ENCODE data around the gene C17orf100. TPM values are rescaled to one million over a fixed set of nuclear protein-coding genes. Genes with fewer than 3 reads are reported as not detected.
"Not testable (repeated sequence)": the region's sequence is repeated elsewhere in the genome, so short reads cannot be mapped to it uniquely, and the experiment has no call there.

The C17orf100 gene
- total and polyA plus RNA-seq, 9 of the 15 experiments (the other 6 are each of a cell fraction or from before 2014, with no cell fraction given), result 0.04 to 1.7 (median 0.43) TPM

DNA sequence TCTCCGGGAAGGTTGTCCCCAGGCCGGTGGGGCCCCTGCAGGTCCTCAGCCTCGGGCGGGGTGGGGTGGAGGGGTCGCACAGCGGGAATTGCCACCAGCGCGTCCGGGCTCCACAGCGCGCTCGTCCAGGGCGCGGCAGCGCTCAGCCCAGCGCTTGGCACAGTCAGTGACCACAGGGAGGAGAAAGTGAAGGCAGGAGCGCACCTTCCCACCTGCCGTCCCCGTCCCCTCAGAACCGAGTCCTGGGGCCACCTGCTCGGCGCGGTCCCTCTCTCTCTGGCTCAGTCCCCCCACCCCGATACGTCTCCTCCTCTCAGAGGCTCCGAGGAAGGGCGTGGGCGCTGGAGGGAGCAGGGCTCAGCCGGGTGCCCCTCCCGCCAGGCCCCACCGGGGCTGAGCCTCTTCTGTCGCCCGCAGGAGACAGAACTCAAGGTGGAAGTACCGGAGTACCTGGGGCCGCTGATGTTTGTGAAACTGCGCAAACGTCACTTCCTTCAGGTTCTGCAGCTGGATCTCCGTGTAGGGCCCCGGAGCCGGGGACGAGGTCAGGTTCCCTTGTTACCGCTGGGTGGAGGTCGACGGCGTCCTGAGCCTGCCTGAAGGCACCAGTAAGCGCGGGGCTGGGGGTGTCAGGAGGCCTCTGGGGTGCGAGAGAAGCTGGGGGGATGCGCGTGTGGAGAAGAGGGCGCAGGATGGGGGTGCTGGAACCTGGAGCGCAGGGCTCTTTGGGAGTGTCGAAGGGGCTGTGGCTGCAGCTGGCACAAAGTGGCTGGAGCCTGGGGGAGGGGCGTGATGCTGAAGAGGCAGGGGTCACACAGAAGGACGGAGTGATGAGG is 5.5 kb downstream of the C17orf100 start:
- POLR2A ChIA-PET; H3K9me1 ChIP-seq (ENCODE audit: control insufficient read depth, insufficient read depth, low read length); BruUV-seq (replicated peaks); ATAC-seq; DNase-seq (ENCODE audit: extremely low read depth in 1 of 4, low spot score in 3 of 4); H3K4me2 ChIP-seq (ENCODE audit: insufficient read depth, low read length); H3K4me1 ChIP-seq (replicated peaks in 1 of 2; ENCODE audit: control insufficient read depth in 2 of 2, insufficient read depth in 2 of 2, low read length in 2 of 2); CTCF ChIA-PET (ENCODE audit: low intra/inter-chr PET ratio); H3K9ac ChIP-seq (ENCODE audit: insufficient read depth in 1 of 2, low read depth in 2 of 2, low read length in 2 of 2); H3K4me3 ChIP-seq; in situ Hi-C loops (cut with MboI); intact Hi-C loops (cut with micrococcal nuclease); H4K20me1 ChIP-seq (replicated peaks; ENCODE audit: control insufficient read depth, insufficient read depth, low read length); H3K27ac ChIP-seq (ENCODE audit: extremely low read depth, low read depth, low read length); H3K36me3 ChIP-seq (ENCODE audit: control insufficient read depth, insufficient read depth, low read length); H3K79me2 ChIP-seq (ENCODE audit: control insufficient read depth, insufficient read depth, low read length); FAIRE-seq; H3K9me3 ChIP-seq (replicated peaks; ENCODE audit: control insufficient read depth, insufficient read depth, low read depth, low read length); H2AFZ ChIP-seq (ENCODE audit: low read depth, low read length): not testable (repeated sequence)
- peaks cover 0 to 21% of the 10 kb centered on the region in 2 experiments; a peak in 2 of 5 replicates for H3K27me3 ChIP-seq (ENCODE audit: control insufficient read depth in 2 of 2, insufficient read depth in 2 of 2, low read length in 2 of 2)
- 40% methylated on average over 1 of the region's 55 CpGs for WGBS (ENCODE audit: insufficient coverage, low coverage, missing lambda C conversion rate)

- H3K9ac ChIP-seq (ENCODE audit: insufficient read depth in 1 of 2, low read depth in 2 of 2, low read length in 2 of 2), result no peak overlapping the region
- FAIRE-seq (no peak), ATAC-seq (no peak), DNase-seq (ENCODE audit: extremely low read depth in 1 of 4, low spot score in 3 of 4) (no peak)
- H3K9me1 ChIP-seq (ENCODE audit: control insufficient read depth, insufficient read depth, low read length), result no peaks in the 10 kb centered on the region
- CTCF ChIA-PET (ENCODE audit: low intra/inter-chr PET ratio), result no interaction called here
- in situ Hi-C loops (cut with MboI) (no loop called here), intact Hi-C loops (cut with micrococcal nuclease) (no loop called here)
- H3K27ac ChIP-seq (ENCODE audit: extremely low read depth, low read depth, low read length), result no peak overlapping the region
- H3K9me3 ChIP-seq (replicated peaks; ENCODE audit: control insufficient read depth, insufficient read depth, low read depth, low read length), result no peaks in the 10 kb centered on the region
- no peak overlapping the region for H3K4me2 ChIP-seq (ENCODE audit: insufficient read depth, low read length)
- H3K4me1 ChIP-seq (replicated peaks in 1 of 2; ENCODE audit: control insufficient read depth in 2 of 2, insufficient read depth in 2 of 2, low read length in 2 of 2), result peaks cover 0 to 5% of the 10 kb centered on the region in 2 experiments; a peak in 2 of 5 replicates
- no peak overlapping the region for H2AFZ ChIP-seq (ENCODE audit: low read depth, low read length)
- 2% methylated on average over 13 of the region's 18 CpGs for WGBS (ENCODE audit: insufficient coverage, low coverage, missing lambda C conversion rate)
- TF ChIP-seq MTA1 (IDR thresholded peaks at IDR 0.05; ENCODE audit: borderline replicate concordance) (no peak), DMBX1 (CRISPR knock-in tag; IDR thresholded peaks at IDR 0.05; ENCODE audit: borderline replicate concordance) (no peak), SIX5 (IDR thresholded peaks at IDR 0.05; ENCODE audit: borderline replicate concordance in 1 of 2, insufficient read depth in 1 of 2, low read depth in 1 of 2, low read length in 2 of 2) (no peak), TRIM24 (IDR thresholded peaks at IDR 0.05) (no peak), JUND (IDR thresholded peaks at IDR 0.05; ENCODE audit: borderline replicate concordance, low read depth, low read length) (no peak), JUND (tag; IDR thresholded peaks at IDR 0.05; ENCODE audit: borderline replicate concordance, low read depth, low read length) (no peak), MCM3 (IDR thresholded peaks at IDR 0.05) (no peak), BCL6 (CRISPR knock-in tag; IDR thresholded peaks at IDR 0.05) (no peak), POLR2AphosphoS2 (IDR thresholded peaks at IDR 0.05; ENCODE audit: low read length) (no peak)
- TF ChIP-seq, protein P1, sequence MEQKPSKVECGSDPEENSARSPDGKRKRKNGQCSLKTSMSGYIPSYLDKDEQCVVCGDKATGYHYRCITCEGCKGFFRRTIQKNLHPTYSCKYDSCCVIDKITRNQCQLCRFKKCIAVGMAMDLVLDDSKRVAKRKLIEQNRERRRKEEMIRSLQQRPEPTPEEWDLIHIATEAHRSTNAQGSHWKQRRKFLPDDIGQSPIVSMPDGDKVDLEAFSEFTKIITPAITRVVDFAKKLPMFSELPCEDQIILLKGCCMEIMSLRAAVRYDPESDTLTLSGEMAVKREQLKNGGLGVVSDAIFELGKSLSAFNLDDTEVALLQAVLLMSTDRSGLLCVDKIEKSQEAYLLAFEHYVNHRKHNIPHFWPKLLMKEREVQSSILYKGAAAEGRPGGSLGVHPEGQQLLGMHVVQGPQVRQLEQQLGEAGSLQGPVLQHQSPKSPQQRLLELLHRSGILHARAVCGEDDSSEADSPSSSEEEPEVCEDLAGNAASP (IDR thresholded peaks at IDR 0.05), result no peak
- TF ChIP-seq, protein P2, sequence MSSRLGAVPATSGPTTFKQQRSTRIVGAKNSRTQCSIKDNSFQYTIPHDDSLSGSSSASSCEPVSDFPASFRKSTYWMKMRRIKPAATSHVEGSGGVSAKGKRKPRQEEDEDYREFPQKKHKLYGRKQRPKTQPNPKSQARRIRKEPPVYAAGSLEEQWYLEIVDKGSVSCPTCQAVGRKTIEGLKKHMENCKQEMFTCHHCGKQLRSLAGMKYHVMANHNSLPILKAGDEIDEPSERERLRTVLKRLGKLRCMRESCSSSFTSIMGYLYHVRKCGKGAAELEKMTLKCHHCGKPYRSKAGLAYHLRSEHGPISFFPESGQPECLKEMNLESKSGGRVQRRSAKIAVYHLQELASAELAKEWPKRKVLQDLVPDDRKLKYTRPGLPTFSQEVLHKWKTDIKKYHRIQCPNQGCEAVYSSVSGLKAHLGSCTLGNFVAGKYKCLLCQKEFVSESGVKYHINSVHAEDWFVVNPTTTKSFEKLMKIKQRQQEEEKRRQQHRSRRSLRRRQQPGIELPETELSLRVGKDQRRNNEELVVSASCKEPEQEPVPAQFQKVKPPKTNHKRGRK (tag; IDR thresholded peaks at IDR 0.05), result no peak
- no peaks in the 10 kb centered on the region for H3K79me2 ChIP-seq (ENCODE audit: control insufficient read depth, insufficient read depth, low read length)
- no peaks in the 10 kb centered on the region for H3K36me3 ChIP-seq (ENCODE audit: control insufficient read depth, insufficient read depth, low read length)
- no peak overlapping the region for H3K4me3 ChIP-seq
- POLR2A ChIA-PET, result no interaction called here
- H4K20me1 ChIP-seq (replicated peaks; ENCODE audit: control insufficient read depth, insufficient read depth, low read length), result no peaks in the 10 kb centered on the region
- BruUV-seq (replicated peaks), result no TSS peak
- H3K27me3 ChIP-seq (ENCODE audit: control insufficient read depth in 2 of 2, insufficient read depth in 2 of 2, low read length in 2 of 2), result peaks cover 0 to 21% of the 10 kb centered on the region in 2 experiments; a peak in 3 of 5 replicates
These were observed 6.2 kb downstream of the C17orf100 start for GRCh38 chr17:6657633-6658287.

All from K562 (cell line).